H1 (cell line): ENCODE data around the gene SLC30A10. TPM values are rescaled to one million over a fixed set of nuclear protein-coding genes. Genes with fewer than 3 reads are reported as not detected.

Experiments
- CTCF ChIA-PET: fragments of 300-600 bp; sonication (Branson Sonifier 250); formaldehyde crosslinking; loops from one replicate; lab custom pipeline; 2021; ENCODE audit not compliant: partially characterized antibody; lab: Charles Lee
- POLR2A ChIA-PET: fragments of 300-600 bp; sonication (Branson Sonifier 250); formaldehyde crosslinking; loops from one replicate; lab custom pipeline; 2021; ENCODE audit warnings: inconsistent platforms; ENCODE audit not compliant: partially characterized antibody; lab: Charles Lee
- DNase-seq, 2 experiments: peaks; one replicate each; pipeline versions ENCODE4 v3.0.0 to v3.0.0-alpha.2; 2010 to 2022; ENCODE audit warnings: low spot score in 2 of 2, low read depth in 1 of 2, mixed read lengths in 1 of 2
- FAIRE-seq: peaks from 2 replicates; lab custom pipeline; 2011; peaks lifted over from hg19 to GRCh38; lab: Jason Lieb, UNC
- H2AFZ ChIP-seq: 2 replicates; pipeline ENCODE4 v1.8.1; 2012; ENCODE audit warnings: low read length, inconsistent platforms
- H2AK5ac ChIP-seq: 2 replicates; pipeline ENCODE4 v1.6.1; 2013; ENCODE audit warnings: low read depth, low read length
- H2BK120ac ChIP-seq: replicated peaks from 2 replicates; pipeline ENCODE3; 2013; ENCODE audit warnings: low read depth, low read length, inconsistent platforms
- H2BK12ac ChIP-seq: 2 replicates; pipeline ENCODE4 v1.6.1; 2013; ENCODE audit warnings: low read depth, low read length
- H2BK15ac ChIP-seq: 2 replicates; pipeline ENCODE4 v1.6.1; 2013; ENCODE audit warnings: low read length
- H2BK20ac ChIP-seq: 2 replicates; pipeline ENCODE4 v1.6.1; 2013; ENCODE audit warnings: low read length
- H2BK5ac ChIP-seq: 2 replicates; pipeline ENCODE4 v1.6.1; 2013; ENCODE audit warnings: low read depth, low read length
- H3K14ac ChIP-seq: 2 replicates; pipeline ENCODE4 v1.6.1; 2013; ENCODE audit warnings: inconsistent platforms; ENCODE audit not compliant: insufficient read length
- H3K18ac ChIP-seq: 2 replicates; pipeline ENCODE4 v1.6.1; 2013; ENCODE audit warnings: low read length; ENCODE audit errors: extremely low read depth
- H3K23ac ChIP-seq: 2 replicates; pipeline ENCODE4 v1.6.1; 2013; ENCODE audit warnings: inconsistent platforms; ENCODE audit not compliant: insufficient read length
- H3K23me2 ChIP-seq: 2 replicates; pipeline ENCODE4 v1.6.1; 2013; ENCODE audit warnings: low read depth, low read length
- H3K27ac ChIP-seq: 2 replicates; pipeline ENCODE4 v1.6.1; 2011; ENCODE audit warnings: low read depth, low read length, inconsistent platforms
- H3K27me3 ChIP-seq, 4 experiments: replicated peaks in 1 of 4; 1 replicate in 1 of 4; 2 replicates in 3 of 4; pipeline versions ENCODE4 v1.6.1 to v1.8.1; 2011 to 2013; ENCODE audit warnings: low read length in 3 of 4, mild to moderate bottlenecking in 3 of 4, inconsistent platforms in 2 of 4, mixed read lengths in 2 of 4, moderate library complexity in 1 of 4; ENCODE audit not compliant: control insufficient read depth in 3 of 4, insufficient read depth in 3 of 4; ENCODE audit errors: extremely low read depth in 1 of 4
- H3K36me3 ChIP-seq, 4 experiments: 2 replicates each; pipeline versions ENCODE4 v1.6.1 to v1.8.1; 2011 to 2013; ENCODE audit warnings: mild to moderate bottlenecking in 4 of 4, low read length in 3 of 4, moderate library complexity in 2 of 4, control low read depth in 1 of 4, inconsistent platforms in 1 of 4; ENCODE audit not compliant: insufficient read depth in 4 of 4, control insufficient read depth in 2 of 4
- H3K4ac ChIP-seq: replicated peaks from 2 replicates; pipeline ENCODE3; 2013; ENCODE audit warnings: low read length, low read depth, mixed read lengths, inconsistent platforms; ENCODE audit not compliant: insufficient read length
- H3K4me1 ChIP-seq, 4 experiments: replicated peaks in 1 of 4; 1 replicate in 1 of 4; 2 replicates in 3 of 4; pipeline versions ENCODE4 v1.6.1 to v1.8.1; 2011 to 2013; ENCODE audit warnings: low read length in 3 of 4, inconsistent platforms in 2 of 4, mixed read lengths in 1 of 4; ENCODE audit not compliant: insufficient read depth in 4 of 4, control insufficient read depth in 3 of 4
- H3K4me2 ChIP-seq, 2 experiments: 2 replicates each; pipeline versions ENCODE4 v1.6.1 to v1.8.1; 2011 to 2013; ENCODE audit warnings: low read depth in 2 of 2, low read length in 2 of 2, control low read depth in 1 of 2, inconsistent platforms in 1 of 2, mild to moderate bottlenecking in 1 of 2; ENCODE audit not compliant: insufficient read depth in 1 of 2
- H3K4me3 ChIP-seq, 4 experiments: fragments of 200-600, 300-600 bp in 1 of 4; sonication (generic), shearing (Covaris generic), sonication (Bioruptor Twin) in 1 of 4; 2 replicates each; pipeline versions ENCODE4 v1.5.1 to v1.8.1; 2011 to 2016; ENCODE audit warnings: low read length in 4 of 4, low read depth in 3 of 4, control low read depth in 2 of 4, inconsistent platforms in 2 of 4, mild to moderate bottlenecking in 2 of 4, mixed read lengths in 1 of 4, moderate library complexity in 1 of 4; ENCODE audit not compliant: insufficient read depth in 2 of 4; ENCODE audit errors: extremely low read depth in 1 of 4
- H3K56ac ChIP-seq: replicated peaks from 2 replicates; pipeline ENCODE3; 2013; ENCODE audit warnings: low read depth, mild to moderate bottlenecking, mixed read lengths, low read length, inconsistent platforms; ENCODE audit not compliant: insufficient read length
- H3K79me1 ChIP-seq: 2 replicates; pipeline ENCODE4 v1.6.1; 2013; ENCODE audit warnings: low read depth, low read length, control low read depth
- H3K79me2 ChIP-seq, 2 experiments: 2 replicates each; pipeline versions ENCODE4 v1.6.1 to v1.8.1; 2012 to 2013; ENCODE audit warnings: low read length in 2 of 2, mild to moderate bottlenecking in 2 of 2, inconsistent platforms in 1 of 2; ENCODE audit not compliant: insufficient read depth in 2 of 2, control insufficient read depth in 1 of 2
- H3K9ac ChIP-seq, 4 experiments: replicated peaks in 1 of 4; 1 replicate in 1 of 4; 2 replicates in 3 of 4; pipeline versions ENCODE4 v1.6.1 to v1.8.1; 2011 to 2013; ENCODE audit warnings: low read depth in 3 of 4, low read length in 3 of 4, control low read depth in 2 of 4, mild to moderate bottlenecking in 2 of 4, moderate library complexity in 2 of 4, inconsistent platforms in 1 of 4; ENCODE audit errors: extremely low read depth in 1 of 4
- H3K9me3 ChIP-seq, 2 experiments: 2 replicates each; pipeline versions ENCODE4 v1.6.1 to v1.8.1; 2012 to 2013; ENCODE audit warnings: mild to moderate bottlenecking in 2 of 2, moderate library complexity in 2 of 2, control low read depth in 1 of 2, inconsistent platforms in 1 of 2, low read depth in 1 of 2, low read length in 1 of 2, mixed read lengths in 1 of 2; ENCODE audit not compliant: insufficient read depth in 2 of 2
- H4K20me1 ChIP-seq, 2 experiments: replicated peaks in 1 of 2; 2 replicates each; pipeline versions ENCODE3 to v1.8.1; 2011 to 2013; ENCODE audit warnings: inconsistent platforms in 2 of 2, low read length in 2 of 2, mild to moderate bottlenecking in 1 of 2; ENCODE audit not compliant: insufficient read depth in 2 of 2, control insufficient read depth in 1 of 2
- H4K5ac ChIP-seq: 2 replicates; pipeline ENCODE4 v1.6.1; 2013; ENCODE audit warnings: low read length, low read depth, mixed read lengths, inconsistent platforms; ENCODE audit not compliant: insufficient read length
- H4K8ac ChIP-seq: 2 replicates; pipeline ENCODE4 v1.8.0; 2013; ENCODE audit warnings: mild to moderate bottlenecking, moderate library complexity, low read length, inconsistent platforms; ENCODE audit not compliant: insufficient read depth; ENCODE audit errors: extremely low read depth
- H4K91ac ChIP-seq: replicated peaks from 2 replicates; pipeline ENCODE3; 2013; ENCODE audit warnings: low read length, mixed read lengths, inconsistent platforms; ENCODE audit not compliant: insufficient read length
- BCL11A ChIP-seq, 2 experiments: IDR thresholded peaks; one replicate each; pipeline ENCODE4 v1.6.1; 2011; ENCODE audit warnings: low read depth in 2 of 2, low read length in 2 of 2, mild to moderate bottlenecking in 2 of 2
- CREB1 ChIP-seq: IDR thresholded peaks from 2 replicates; pipeline ENCODE4 v1.6.1; 2012; ENCODE audit warnings: inconsistent platforms
- CTBP2 ChIP-seq: IDR thresholded peaks from 2 replicates; pipeline ENCODE4 v1.7.0; 2011; ENCODE audit warnings: borderline replicate concordance, mild to moderate bottlenecking, moderate library complexity, mixed read lengths, low read length; ENCODE audit not compliant: insufficient read depth, insufficient read length
- EZH2 ChIP-seq: fragments of 200-600 bp; sonication (generic); IDR thresholded peaks from 2 replicates; pipeline ENCODE4 v1.7.1; 2012; ENCODE audit warnings: low read depth, mild to moderate bottlenecking, moderate library complexity, low read length, inconsistent platforms; ENCODE audit not compliant: severe bottlenecking
- JUN ChIP-seq: IDR thresholded peaks from 2 replicates; pipeline ENCODE4 v1.6.1; 2011; ENCODE audit warnings: low read depth, mild to moderate bottlenecking, improper control_type of control experiment, low read length
- KDM4A ChIP-seq: IDR thresholded peaks from one replicate; pipeline ENCODE4 v1.7.1; 2012; ENCODE audit warnings: low read depth, mild to moderate bottlenecking, moderate library complexity, low read length, inconsistent platforms; ENCODE audit not compliant: severe bottlenecking
- NRF1 ChIP-seq: IDR thresholded peaks from 2 replicates; pipeline ENCODE4 v1.6.1; 2011; ENCODE audit warnings: mild to moderate bottlenecking, low read depth, low read length, improper control_type of control experiment
- PHF8 ChIP-seq: fragments of 200-600 bp; sonication (generic); conservative IDR thresholded peaks from 2 replicates; pipeline ENCODE4 v1.7.1; 2012; ENCODE audit warnings: low read depth, mild to moderate bottlenecking, inconsistent platforms, low read length, moderate library complexity
- POLR2A ChIP-seq, 2 experiments: IDR thresholded peaks; 1 replicate in 1 of 2; 2 replicates in 1 of 2; pipeline ENCODE4 v1.6.1; 2011; ENCODE audit warnings: low read depth in 2 of 2, low read length in 2 of 2, mild to moderate bottlenecking in 2 of 2; ENCODE audit errors: control extremely low read depth in 1 of 2
- RFX5 ChIP-seq: IDR thresholded peaks from 2 replicates; pipeline ENCODE4 v1.6.1; 2011; ENCODE audit warnings: low read depth, low read length, improper control_type of control experiment, borderline replicate concordance
- SUZ12 ChIP-seq: fragments of 200-600 bp; sonication (generic); IDR thresholded peaks from 2 replicates; pipeline ENCODE4 v1.6.1; 2012; ENCODE audit warnings: mild to moderate bottlenecking, inconsistent platforms, low read length, moderate library complexity, mixed read lengths
- ZNF274 ChIP-seq: IDR thresholded peaks from 2 replicates; pipeline ENCODE4 v1.7.0; 2012; ENCODE audit warnings: low read length, borderline replicate concordance; ENCODE audit errors: extremely low read depth
- WGBS, 2 experiments: shearing (Covaris generic) in 1 of 2; methylation state at CpG; one replicate each; pipeline versions ENCODE4 v1.1.6 to v1.1.7; 2013 to 2015; ENCODE audit warnings: low lambda C conversion rate in 2 of 2, mixed read lengths in 2 of 2, inconsistent platforms in 1 of 2, low coverage in 1 of 2, missing lambda C conversion rate in 1 of 2; ENCODE audit not compliant: insufficient replicate concordance in 2 of 2, insufficient coverage in 1 of 2, insufficient read length in 1 of 2; ENCODE audit errors: extremely low coverage in 1 of 2, missing lambda C conversion rate in 1 of 2; 5-methylcytosine and 5-hydroxymethylcytosine counted together
- polyA plus RNA-seq, 7 experiments: library from polyadenylated mRNA; depleted of rRNA in 3 of 7; stranded (reverse) in 5 of 7; unstranded in 2 of 7; fragments of >200 nt in 5 of 7; fragments of 200-250 nt in 2 of 7; gene quantifications; 1 replicate in 5 of 7; 2 replicates in 1 of 7; 4 replicates in 1 of 7; pipeline versions ENCODE4 v1.2.1 to v1.2.3, GENCODE V29; 2011 to 2013; ENCODE audit warnings: missing spikeins in 2 of 7, mixed read lengths in 2 of 7
- total RNA-seq: library from RNA; stranded (reverse); fragmentation: NEBNext Ultra II Directional; extraction: Animal tissue kit (Norgen Biotek cat#: 25700); gene quantifications from 2 replicates; pipeline ENCODE4 v1.2.1, GENCODE V29; 2021
- TF ChIP-seq, protein P1 (sequence below): IDR thresholded peaks from 2 replicates; pipeline ENCODE4 v1.6.1; 2012; ENCODE audit warnings: inconsistent platforms

SLC30A10 gene
- total and polyA plus RNA-seq, 2 of the 8 experiments (the other 6 are each of a cell fraction or from before 2014, with no cell fraction given), result 0.23 to 0.61 TPM

GRCh38 chr1:219954736-219955421, 26.5 kb upstream of the SLC30A10 start:
- Histone ChIP-seq H3K27me3 (no peaks in the 10 kb centered on the region), H3K18ac (no peak overlapping the region), H3K36me3 (no peaks in the 10 kb centered on the region), H4K91ac (no peak overlapping the region), H3K9ac (no peak overlapping the region), H2BK20ac (no peak overlapping the region), H3K4me1 (no peaks in the 10 kb centered on the region), H2AK5ac (no peak overlapping the region), H3K27ac (no peak overlapping the region), H2BK15ac (no peak overlapping the region), H2BK5ac (no peak overlapping the region), H4K5ac (no peak overlapping the region), H3K23me2 (no peaks in the 10 kb centered on the region), H3K14ac (no peak overlapping the region), H3K79me1 (no peaks in the 10 kb centered on the region), H3K23ac (no peak overlapping the region), H2BK12ac (no peak overlapping the region), H3K4ac (no peak overlapping the region), H2BK120ac (no peak overlapping the region), H4K8ac (no peak overlapping the region), H3K79me2 (no peaks in the 10 kb centered on the region), H3K4me2 (no peak overlapping the region), H3K4me3 (no peak overlapping the region), H4K20me1 (no peaks in the 10 kb centered on the region), H2AFZ (no peak overlapping the region), H3K56ac (no peak overlapping the region), H3K9me3 (no peaks in the 10 kb centered on the region)
- ChIA-PET POLR2A (interaction anchor here (0.6 kb wide), 1 partner anchor 53 kb away, joined by 3 read pairs; no protein-coding TSS in a partner anchor), CTCF (interaction anchor here (0.6 kb wide), 1 partner anchor 66 kb away, joined by 3 read pairs; no protein-coding TSS in a partner anchor)
- WGBS, 2 experiments, result 92% methylated on average over 11 of the region's 11 CpGs; no CpG with 5 or more reads in 1 of the 2 experiments
- FAIRE-seq (no peak), DNase-seq (no peak)
- TF ChIP-seq PHF8, result no peak
- no peak for TF ChIP-seq CTBP2
- TF ChIP-seq SUZ12, result no peak
- no peak for TF ChIP-seq ZNF274
- TF ChIP-seq, protein P1, sequence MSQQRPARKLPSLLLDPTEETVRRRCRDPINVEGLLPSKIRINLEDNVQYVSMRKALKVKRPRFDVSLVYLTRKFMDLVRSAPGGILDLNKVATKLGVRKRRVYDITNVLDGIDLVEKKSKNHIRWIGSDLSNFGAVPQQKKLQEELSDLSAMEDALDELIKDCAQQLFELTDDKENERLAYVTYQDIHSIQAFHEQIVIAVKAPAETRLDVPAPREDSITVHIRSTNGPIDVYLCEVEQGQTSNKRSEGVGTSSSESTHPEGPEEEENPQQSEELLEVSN, result no peak
- TF ChIP-seq BCL11A (IDR thresholded peaks at IDR 0.05; ENCODE audit: low read depth in 2 of 2, low read length in 2 of 2), result no peak
- TF ChIP-seq EZH2, result no peak
- TF ChIP-seq POLR2A (IDR thresholded peaks at IDR 0.05; ENCODE audit: control extremely low read depth in 1 of 2, low read depth in 2 of 2, low read length in 2 of 2), result no peak
- TF ChIP-seq JUN, result no peak
- no peak for TF ChIP-seq KDM4A
- no peak for TF ChIP-seq RFX5
- no peak for TF ChIP-seq CREB1
- TF ChIP-seq NRF1, result no peak
